NOMO-1 treated with dmso at 0.1 percent for 144 hours (cell line): ENCODE results near the gene NBEA.

Experiments used
- DNase-seq: peaks from one replicate; lab custom pipeline; 2025; ENCODE audit not compliant: unreplicated experiment; lab: John Stamatoyannopoulos, UW

NBEA gene

GRCh38 chr13:35697186-35697730, 755.2 kb downstream of the NBEA start:
- DNase-seq, result no peak

GRCh38 chr13:35698911-35699576, 757.0 kb downstream of the NBEA start:
- DNase-seq, result no peak

- no peak for DNase-seq
These were observed 757.9 kb downstream of the NBEA start for GRCh38 chr13:35699825-35700510.

- DNase-seq, result no peak
These were observed 758.6 kb downstream of the NBEA start for GRCh38 chr13:35700671-35701070.

GRCh38 chr13:35702316-35702715, 760.2 kb downstream of the NBEA start:
- DNase-seq, result no peak

GRCh38 chr13:35703061-35703460, 761.0 kb downstream of the NBEA start:
- DNase-seq, result no peak

- DNase-seq, result no peak
These were observed 762.3 kb downstream of the NBEA start for GRCh38 chr13:35704331-35704730.

GRCh38 chr13:35706281-35706680, 764.2 kb downstream of the NBEA start:
- DNase-seq, result no peak

GRCh38 chr13:35706721-35707120, 764.7 kb downstream of the NBEA start:
- no peak for DNase-seq

GRCh38 chr13:35711909-35712308, 769.8 kb downstream of the NBEA start:
- DNase-seq, result no peak

- DNase-seq, result no peak
These were observed 771.1 kb downstream of the NBEA start for GRCh38 chr13:35712907-35713761.

- DNase-seq, result no peak
These were observed 772.1 kb downstream of the NBEA start for GRCh38 chr13:35714121-35714520.

GRCh38 chr13:35714588-35715377, 772.7 kb downstream of the NBEA start:
- no peak for DNase-seq

GRCh38 chr13:35716186-35716585, 774.1 kb downstream of the NBEA start:
- no peak for DNase-seq

GRCh38 chr13:35716729-35717128, 774.7 kb downstream of the NBEA start:
- no peak for DNase-seq

GRCh38 chr13:35718084-35718483, 776.0 kb downstream of the NBEA start:
- no peak for DNase-seq

- DNase-seq, result no peak
These were observed 778.2 kb downstream of the NBEA start for GRCh38 chr13:35720290-35720689.

GRCh38 chr13:35720690-35721554, 778.9 kb downstream of the NBEA start:
- no peak for DNase-seq
